ENCODE measurements around the gene ZNF512B.
"Not testable (repeated sequence)": the region's sequence is repeated elsewhere in the genome, so short reads cannot be mapped to it uniquely, and the experiment has no call there.

Gene ZNF512B, protein sequence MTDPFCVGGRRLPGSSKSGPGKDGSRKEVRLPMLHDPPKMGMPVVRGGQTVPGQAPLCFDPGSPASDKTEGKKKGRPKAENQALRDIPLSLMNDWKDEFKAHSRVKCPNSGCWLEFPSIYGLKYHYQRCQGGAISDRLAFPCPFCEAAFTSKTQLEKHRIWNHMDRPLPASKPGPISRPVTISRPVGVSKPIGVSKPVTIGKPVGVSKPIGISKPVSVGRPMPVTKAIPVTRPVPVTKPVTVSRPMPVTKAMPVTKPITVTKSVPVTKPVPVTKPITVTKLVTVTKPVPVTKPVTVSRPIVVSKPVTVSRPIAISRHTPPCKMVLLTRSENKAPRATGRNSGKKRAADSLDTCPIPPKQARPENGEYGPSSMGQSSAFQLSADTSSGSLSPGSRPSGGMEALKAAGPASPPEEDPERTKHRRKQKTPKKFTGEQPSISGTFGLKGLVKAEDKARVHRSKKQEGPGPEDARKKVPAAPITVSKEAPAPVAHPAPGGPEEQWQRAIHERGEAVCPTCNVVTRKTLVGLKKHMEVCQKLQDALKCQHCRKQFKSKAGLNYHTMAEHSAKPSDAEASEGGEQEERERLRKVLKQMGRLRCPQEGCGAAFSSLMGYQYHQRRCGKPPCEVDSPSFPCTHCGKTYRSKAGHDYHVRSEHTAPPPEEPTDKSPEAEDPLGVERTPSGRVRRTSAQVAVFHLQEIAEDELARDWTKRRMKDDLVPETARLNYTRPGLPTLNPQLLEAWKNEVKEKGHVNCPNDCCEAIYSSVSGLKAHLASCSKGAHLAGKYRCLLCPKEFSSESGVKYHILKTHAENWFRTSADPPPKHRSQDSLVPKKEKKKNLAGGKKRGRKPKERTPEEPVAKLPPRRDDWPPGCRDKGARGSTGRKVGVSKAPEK

DNA sequence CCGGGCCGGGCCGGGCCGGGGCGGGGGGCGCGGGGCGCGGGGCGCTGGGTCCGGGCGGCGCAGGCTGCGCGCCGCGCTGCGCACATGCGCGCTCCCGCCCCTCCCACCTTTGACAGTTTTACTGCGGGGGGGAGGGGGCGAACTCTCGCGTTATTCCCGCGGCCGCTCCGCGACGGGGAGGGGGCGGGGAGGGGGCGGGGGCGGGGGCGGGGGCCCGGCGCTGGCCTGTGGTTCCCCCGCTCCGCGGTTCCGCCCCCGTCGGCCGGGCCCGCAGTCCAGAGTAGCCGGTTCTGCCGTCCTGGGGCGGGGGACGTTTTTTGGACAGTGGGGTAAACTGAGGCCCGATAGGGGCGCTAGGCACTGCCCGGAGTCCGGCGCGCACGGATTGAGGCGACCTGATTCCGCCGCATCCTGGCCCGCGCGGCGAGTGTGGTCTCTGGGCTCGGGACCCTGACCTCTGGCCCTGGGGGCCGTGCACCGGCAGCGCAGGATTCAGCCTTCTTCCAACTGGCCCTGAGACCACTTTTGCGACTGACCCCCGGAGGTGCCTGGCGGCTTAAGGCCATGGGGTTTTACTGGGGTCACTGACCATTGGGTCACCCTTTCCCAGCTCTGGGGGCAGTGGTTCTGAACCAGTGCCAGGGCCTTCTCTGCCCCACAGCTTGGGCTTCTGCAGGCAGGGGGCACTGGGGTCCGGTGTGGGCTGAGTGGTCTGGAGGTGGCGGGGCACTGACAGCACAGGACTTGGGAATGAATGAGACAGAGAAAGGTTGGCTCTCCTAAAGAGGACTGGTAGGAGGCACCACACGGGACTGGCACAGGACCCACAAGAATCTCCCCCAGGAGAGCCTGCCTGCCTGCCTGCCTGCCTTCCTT, at the start of gene ZNF512B:
ZNF512B (minus strand) TSS at position 93 of the 876 bp plus-strand sequence. CDS start 1,980 bp downstream, outside the sequence.
- Mint-ChIP-seq H3K4me3 (peak within 1 kb of the TSS; percentile 87 to 88), H3K4me1 (peaks cover 48% of the 10 kb centered on the region), H3K27ac (peak within 1 kb of the TSS; percentile 96 to 98), H3K27me3 (peaks cover 12% of the 10 kb centered on the region), H3K9me3 (peaks cover 0 to 6% of the 10 kb centered on the region in 2 donors)
- DNase-seq, result peak; percentile 43 to 62
- ATAC-seq, result peak; percentile 58

DNA sequence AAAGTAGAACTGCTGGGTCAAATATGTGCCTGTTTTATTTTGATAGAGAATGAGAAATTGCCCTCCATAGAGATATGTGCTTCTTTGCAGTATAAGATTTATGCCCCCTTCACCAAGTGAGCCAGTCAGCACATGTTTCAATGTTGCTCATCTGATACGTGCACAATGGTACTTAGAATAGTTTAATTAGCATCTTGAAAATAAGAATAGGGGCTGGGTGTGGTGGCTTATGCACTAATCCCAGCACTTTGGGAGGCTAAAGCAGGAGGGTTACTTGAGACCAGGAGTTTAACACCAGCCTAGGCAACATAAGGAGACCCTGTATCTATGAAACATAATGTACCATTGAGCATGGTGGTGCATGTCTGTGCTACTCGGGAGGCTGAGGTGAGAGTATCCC, 45.9 kb upstream of the ZNF512B start:
- no peak overlapping the region for H3K4me3 Mint-ChIP-seq
- H3K4me1 Mint-ChIP-seq, result peaks cover 27% of the 10 kb centered on the region
- no peak for DNase-seq
- H3K27me3 Mint-ChIP-seq, result no peaks in the 10 kb centered on the region
- H3K27ac Mint-ChIP-seq, result peak overlapping the region in 1 of 2 donors; percentile 6
- ATAC-seq, result no peak
- H3K9me3 Mint-ChIP-seq, result no peaks in the 10 kb centered on the region

DNA sequence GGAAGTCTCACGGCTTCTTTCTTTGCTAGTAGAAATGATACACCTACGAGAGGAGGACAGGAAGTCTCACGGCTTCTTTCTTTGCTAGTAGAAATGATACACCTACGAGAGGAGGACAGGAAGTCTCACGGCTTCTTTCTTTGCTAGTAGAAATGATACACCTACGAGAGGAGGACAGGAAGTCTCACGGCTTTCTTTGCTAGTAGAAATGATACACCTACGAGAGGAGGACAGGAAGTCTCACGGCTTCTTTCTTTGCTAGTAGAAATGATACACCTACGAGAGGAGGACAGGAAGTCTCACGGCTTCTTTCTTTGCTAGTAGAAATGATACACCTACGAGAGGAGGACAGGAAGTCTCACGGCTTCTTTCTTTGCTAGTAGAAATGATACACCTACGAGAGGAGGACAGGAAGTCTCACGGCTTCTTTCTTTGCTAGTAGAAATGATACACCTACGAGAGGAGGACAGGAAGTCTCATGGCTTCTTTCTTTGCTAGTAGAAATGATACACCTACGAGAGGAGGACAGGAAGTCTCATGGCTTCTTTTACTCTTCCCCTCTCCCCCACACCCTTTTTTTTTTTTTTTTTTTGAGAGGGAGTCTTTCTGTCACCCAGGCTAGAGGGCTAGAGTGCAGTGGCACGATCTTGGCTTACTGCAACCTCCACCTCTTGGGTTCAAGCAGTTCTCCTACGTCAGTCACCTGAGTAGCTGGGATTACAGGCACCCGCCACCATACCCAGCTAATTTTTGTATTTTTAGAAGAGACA, 42.8 kb upstream of the ZNF512B start:
- not testable (repeated sequence) for DNase-seq, H3K27me3 Mint-ChIP-seq
- Mint-ChIP-seq H3K27ac (peak overlapping the region; percentile 85 to 88), H3K4me1 (peaks cover 42% of the 10 kb centered on the region), H3K9me3 (peaks cover 5 to 20% of the 10 kb centered on the region in 2 donors), H3K4me3 (peak overlapping the region; percentile 63 to 75)
- ATAC-seq, result peak; percentile 15

DNA sequence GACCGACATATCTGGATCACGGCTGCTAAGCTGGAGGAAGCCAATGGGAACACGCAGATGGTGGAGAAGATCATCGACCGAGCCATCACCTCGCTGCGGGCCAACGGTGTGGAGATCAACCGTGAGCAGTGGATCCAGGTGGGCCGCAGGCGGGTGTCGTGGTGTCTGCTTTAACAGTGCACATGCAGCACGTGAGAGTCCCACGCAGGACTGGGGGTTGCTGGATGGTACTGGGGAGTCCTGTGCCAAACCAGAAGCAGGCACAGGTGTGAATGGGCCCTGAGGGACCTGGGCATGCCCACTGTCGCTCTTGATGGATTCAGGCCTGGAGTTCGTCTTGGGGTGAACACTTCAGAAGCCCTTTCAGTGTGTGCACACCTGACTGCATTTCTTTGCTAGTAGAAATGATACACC, 41.6 kb upstream of the ZNF512B start:
- peak; percentile 12 to 34 for DNase-seq
- Mint-ChIP-seq H3K9me3 (peaks cover 5 to 20% of the 10 kb centered on the region in 2 donors), H3K27ac (peak overlapping the region; percentile 34 to 37)

DNA sequence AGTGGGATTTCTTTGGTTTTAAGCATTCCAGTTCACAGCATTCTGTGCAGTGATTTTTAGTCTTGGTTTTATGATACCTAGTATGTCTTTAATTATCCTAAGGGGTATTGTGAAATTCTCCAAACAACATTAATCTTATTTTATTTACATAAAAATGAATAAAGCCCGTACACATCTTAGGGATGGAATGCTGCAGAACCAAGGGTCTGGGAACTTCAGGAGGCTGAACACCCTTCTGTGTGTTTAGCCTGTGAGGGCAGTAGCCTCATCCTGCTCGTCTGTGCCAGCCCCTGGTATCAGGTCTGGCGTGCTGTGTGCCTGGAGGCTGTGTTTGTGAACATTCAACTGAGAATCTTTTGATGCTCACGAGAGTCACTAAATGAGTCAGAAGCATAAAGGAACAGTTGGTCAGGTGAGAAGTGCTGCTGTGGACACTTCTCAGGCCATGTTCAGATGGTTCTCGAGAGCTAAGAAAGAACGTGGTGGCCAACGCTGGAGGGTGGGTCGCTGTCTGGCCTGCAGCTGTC, 41.0 kb upstream of the ZNF512B start:
- peak overlapping the region in 1 of 2 donors; percentile 37 for H3K27ac Mint-ChIP-seq
- H3K4me3 Mint-ChIP-seq, result peak overlapping the region; percentile 24 to 68
- ATAC-seq, result peak; percentile 71
- peak in 1 of 2 donors; percentile 33 for DNase-seq
- no peaks in the 10 kb centered on the region for H3K27me3 Mint-ChIP-seq
- peaks cover 42% of the 10 kb centered on the region for H3K4me1 Mint-ChIP-seq
- peaks cover 5 to 20% of the 10 kb centered on the region in 2 donors for H3K9me3 Mint-ChIP-seq

More for the DNA sequence above, 41.6 kb upstream of the ZNF512B start:
- peak overlapping the region; percentile 44 to 68 for H3K4me3 Mint-ChIP-seq
- H3K27me3 Mint-ChIP-seq, result no peaks in the 10 kb centered on the region
- peaks cover 42% of the 10 kb centered on the region for H3K4me1 Mint-ChIP-seq
- ATAC-seq, result peak; percentile 55

DNA sequence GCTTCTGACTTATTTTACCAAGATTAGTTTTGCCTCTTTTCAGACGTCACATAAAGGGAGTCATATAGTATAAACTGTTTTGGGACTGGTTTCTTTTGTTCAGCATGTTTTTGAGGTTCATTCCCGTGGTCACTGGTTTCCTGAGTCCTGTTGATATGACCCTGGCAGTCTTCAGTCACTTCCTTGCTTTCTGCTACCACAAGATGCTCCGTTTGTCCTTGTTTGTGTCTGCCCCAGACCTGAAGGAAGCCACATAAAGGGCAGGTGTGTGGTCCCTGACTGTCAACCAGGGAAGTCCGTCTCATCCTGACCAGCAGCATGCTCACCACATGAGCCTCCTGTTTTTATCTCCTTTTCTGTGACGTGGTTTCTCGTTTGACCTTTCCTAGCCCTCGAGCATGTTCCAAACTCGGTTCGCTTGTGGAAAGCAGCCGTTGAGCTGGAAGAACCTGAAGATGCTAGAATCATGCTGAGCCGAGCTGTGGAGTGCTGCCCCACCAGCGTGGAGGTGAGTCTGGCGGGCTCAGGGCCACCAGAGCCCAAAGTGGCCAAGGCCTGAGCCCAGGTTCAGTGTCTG, 40.2 kb upstream of the ZNF512B start:
- H3K4me1 Mint-ChIP-seq, result peaks cover 49% of the 10 kb centered on the region
- ATAC-seq (peak; percentile 58), DNase-seq (peak in 1 of 2 donors; percentile 43)
- no peaks in the 10 kb centered on the region for H3K27me3 Mint-ChIP-seq
- peak overlapping the region; percentile 41 to 71 for H3K27ac Mint-ChIP-seq
- peaks cover 5 to 20% of the 10 kb centered on the region in 2 donors for H3K9me3 Mint-ChIP-seq
- H3K4me3 Mint-ChIP-seq, result peak overlapping the region; percentile 25 to 68

DNA sequence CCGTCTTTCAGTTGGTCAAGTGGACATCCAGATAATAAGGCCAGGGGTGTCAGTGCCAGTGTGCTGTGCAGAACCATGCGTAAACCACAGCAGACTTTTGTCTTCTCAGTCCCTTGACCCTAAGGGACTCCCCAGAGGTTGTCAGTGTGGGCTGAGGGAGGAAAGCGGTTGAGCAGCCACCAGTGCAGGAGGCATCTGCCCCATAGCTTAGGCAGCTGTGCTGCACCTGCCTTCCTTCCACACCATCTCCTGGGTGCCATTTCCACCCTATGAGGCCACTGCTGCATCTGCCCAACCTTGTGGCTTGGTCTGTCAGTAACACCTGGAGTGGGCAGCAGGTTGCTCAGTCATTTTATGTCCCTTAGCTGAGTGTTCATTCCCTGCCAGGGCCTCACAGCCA, 37.2 kb upstream of the ZNF512B start:
- H3K4me1 Mint-ChIP-seq, result peaks cover 36% of the 10 kb centered on the region
- no peaks in the 10 kb centered on the region for H3K27me3 Mint-ChIP-seq
- no peak overlapping the region for H3K4me3 Mint-ChIP-seq
- DNase-seq (no peak), ATAC-seq (peak; percentile 37)
- H3K27ac Mint-ChIP-seq, result peak overlapping the region in 1 of 2 donors; percentile 69
- peaks cover 5 to 20% of the 10 kb centered on the region in 2 donors for H3K9me3 Mint-ChIP-seq

DNA sequence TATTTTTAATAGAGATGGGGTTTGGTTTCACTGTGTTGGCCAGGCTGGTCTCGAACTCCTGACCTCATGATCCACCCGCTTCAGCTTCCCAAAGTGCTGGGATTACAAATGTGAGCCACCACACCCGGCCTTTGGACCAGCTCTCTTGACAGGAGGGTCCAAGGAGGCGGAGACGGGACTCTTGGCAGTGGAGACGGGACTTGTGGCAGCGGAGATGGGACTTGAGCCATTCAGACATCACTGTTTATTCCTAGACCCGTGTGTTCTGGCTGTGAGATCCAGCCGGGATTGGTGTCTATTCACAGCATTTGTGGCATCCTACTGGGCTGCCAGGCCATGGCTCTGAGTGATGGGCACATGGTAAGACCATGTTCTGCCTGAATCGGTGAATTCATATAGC, 36.8 kb upstream of the ZNF512B start:
- ATAC-seq, result no peak
- DNase-seq, result no peak
- Mint-ChIP-seq H3K9me3 (peaks cover 5 to 20% of the 10 kb centered on the region in 2 donors), H3K4me3 (no peak overlapping the region), H3K27ac (no peak overlapping the region), H3K27me3 (no peaks in the 10 kb centered on the region), H3K4me1 (peaks cover 35% of the 10 kb centered on the region)

DNA sequence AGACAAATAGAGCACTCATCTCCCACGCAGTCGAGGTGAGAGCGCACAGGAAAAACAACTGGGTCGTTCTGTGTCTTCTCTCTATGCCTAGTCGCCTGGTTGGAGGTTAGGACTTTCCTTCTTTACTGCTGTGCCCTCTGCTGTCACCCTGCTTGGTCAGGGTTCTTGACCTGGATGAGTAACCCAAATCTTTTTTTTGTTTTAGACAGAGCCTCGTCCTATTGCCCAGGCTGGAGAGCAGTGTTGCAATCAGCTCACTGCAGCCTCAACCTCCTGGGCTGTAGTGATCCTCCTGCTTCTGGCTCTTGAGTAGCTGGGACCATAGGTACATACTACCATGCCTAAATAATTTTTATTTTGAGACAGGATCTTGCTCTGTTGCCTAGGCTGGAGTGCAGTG, 35.7 kb upstream of the ZNF512B start:
- H3K4me3 Mint-ChIP-seq, result no peak overlapping the region
- DNase-seq, result no peak
- H3K27me3 Mint-ChIP-seq, result no peaks in the 10 kb centered on the region
- peaks cover 5 to 20% of the 10 kb centered on the region in 2 donors for H3K9me3 Mint-ChIP-seq
- H3K27ac Mint-ChIP-seq, result no peak overlapping the region
- ATAC-seq, result peak; percentile 29
- H3K4me1 Mint-ChIP-seq, result peaks cover 25% of the 10 kb centered on the region

DNA sequence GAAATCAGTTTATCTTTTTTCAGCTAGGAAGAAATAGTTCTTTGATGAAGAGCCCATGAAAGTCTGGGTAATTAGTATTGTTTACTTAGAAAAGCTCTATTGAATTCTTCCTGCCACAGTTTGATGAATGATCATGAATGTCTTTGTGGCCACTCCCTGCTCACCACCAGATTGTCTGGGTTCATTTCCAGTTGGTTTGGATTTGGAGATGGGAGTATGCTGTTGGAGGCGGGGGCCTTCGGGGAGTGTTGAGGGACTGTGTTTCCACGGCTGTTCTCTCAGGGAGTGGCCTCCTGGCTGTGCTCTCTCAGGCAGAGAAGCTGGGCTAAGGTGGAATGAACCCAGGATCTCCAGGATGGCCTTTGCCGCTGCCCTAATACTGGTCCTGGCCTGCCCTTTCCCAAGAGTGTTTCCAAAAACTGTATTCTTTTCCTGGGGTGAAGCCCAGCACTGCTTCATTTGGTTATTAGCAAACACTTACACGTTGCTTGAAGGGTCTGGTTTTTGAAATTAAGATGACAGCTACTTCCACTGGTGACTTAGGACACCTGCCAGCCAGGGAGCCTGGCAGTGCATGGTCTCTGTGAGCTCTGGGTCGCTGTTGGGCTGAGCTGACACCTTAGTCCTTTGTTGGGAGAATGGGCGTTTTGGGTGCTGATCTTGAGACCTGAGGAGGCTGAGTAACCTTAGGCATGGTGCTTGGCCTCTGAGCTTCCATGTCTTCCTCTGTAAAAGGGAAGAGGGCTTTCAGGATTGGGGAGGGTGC, 34.4 kb upstream of the ZNF512B start:
- Mint-ChIP-seq H3K9me3 (peaks cover 0 to 8% of the 10 kb centered on the region in 2 donors), H3K4me3 (no peak overlapping the region), H3K4me1 (peaks cover 14% of the 10 kb centered on the region), H3K27me3 (no peaks in the 10 kb centered on the region), H3K27ac (no peak overlapping the region)
- ATAC-seq, result no peak
- no peak for DNase-seq

DNA sequence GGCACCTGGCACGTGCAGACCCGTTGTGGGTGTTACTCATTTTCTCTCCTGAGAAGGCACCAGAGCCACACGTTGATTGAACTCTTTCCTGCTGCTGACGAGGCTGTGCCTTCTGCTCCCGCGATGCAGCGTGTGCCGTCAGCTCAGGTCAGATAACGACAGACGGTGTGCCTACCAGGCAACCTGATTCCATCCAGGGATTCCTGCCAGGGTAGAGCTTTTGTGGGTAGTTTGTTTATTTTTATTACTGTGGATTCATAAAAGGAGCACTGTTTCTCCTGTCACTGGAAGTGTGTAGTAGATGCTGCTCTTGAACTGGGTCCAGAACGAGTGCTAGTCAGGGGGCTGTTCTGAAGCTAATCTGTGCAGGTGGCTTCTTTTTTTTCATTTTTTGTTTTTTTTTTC, 31.9 kb upstream of the ZNF512B start:
- peak overlapping the region in 1 of 2 donors; percentile 53 for H3K27ac Mint-ChIP-seq
- H3K27me3 Mint-ChIP-seq, result no peaks in the 10 kb centered on the region
- no peaks in the 10 kb centered on the region for H3K9me3 Mint-ChIP-seq
- ATAC-seq (peak; percentile 72), DNase-seq (no peak)
- H3K4me1 Mint-ChIP-seq, result peaks cover 7% of the 10 kb centered on the region
- no peak overlapping the region for H3K4me3 Mint-ChIP-seq

DNA sequence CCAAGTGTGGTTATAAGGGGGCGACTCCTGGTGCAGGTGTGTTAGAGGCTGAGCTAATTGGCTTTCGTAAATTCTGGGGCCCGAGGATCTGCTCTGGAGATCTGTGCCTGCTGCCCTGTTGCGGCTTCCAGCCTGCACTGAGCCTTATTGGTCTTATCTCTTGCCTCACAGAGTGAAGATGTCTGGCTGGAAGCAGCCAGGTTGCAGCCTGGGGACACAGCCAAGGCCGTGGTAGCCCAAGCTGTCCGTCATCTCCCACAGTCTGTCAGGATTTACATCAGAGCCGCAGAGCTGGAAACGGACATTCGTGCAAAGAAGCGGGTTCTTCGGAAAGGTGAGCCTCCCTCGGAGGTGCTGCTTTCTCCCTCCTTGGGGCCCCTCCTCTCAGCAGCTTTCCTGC, 31.2 kb upstream of the ZNF512B start:
- H3K27ac Mint-ChIP-seq, result peak overlapping the region; percentile 74 to 78
- H3K4me3 Mint-ChIP-seq, result no peak overlapping the region
- no peaks in the 10 kb centered on the region for H3K27me3 Mint-ChIP-seq

DNA sequence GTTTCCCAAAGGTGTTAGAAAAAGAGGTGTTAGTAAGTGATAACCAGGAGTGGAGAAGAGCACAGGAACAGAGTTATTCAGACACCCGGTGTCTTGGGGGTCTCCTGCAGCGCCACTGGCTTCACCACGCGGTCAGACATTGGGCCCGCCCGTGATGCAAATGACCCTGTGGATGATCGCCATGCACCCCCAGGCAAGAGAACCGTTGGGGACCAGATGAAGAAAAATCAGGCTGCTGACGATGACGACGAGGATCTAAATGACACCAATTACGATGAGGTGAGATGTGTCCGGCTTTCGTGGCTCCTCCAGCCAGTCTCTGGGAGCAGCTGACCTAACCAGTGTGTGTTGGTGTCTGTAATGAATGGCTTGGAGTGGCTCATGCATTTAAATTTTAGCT, 13.2 kb upstream of the ZNF512B start:
- no peak overlapping the region for H3K27ac Mint-ChIP-seq
- ATAC-seq (no peak), DNase-seq (no peak)
- H3K4me3 Mint-ChIP-seq, result peak overlapping the region; percentile 29 to 97
- H3K9me3 Mint-ChIP-seq, result no peaks in the 10 kb centered on the region
- no peaks in the 10 kb centered on the region for H3K27me3 Mint-ChIP-seq
- peaks cover 51% of the 10 kb centered on the region for H3K4me1 Mint-ChIP-seq

More for the DNA sequence above, 31.2 kb upstream of the ZNF512B start:
- peaks cover 7% of the 10 kb centered on the region for H3K4me1 Mint-ChIP-seq
- H3K9me3 Mint-ChIP-seq, result no peaks in the 10 kb centered on the region
- DNase-seq (no peak), ATAC-seq (no peak)
